HepG2 (cell line): ENCODE measurements around the gene MKX. TPM values are rescaled to one million over a fixed set of nuclear protein-coding genes. Genes with fewer than 3 reads are reported as not detected.

Experiments used
- ATAC-seq: fragments of 200-7000 bp; cut with Tn5 transposase; 3 replicates; pipeline ENCODE4 v1.9.1; 2020; ENCODE audit warnings: mild to moderate bottlenecking, moderate library complexity
- BruUV-seq: library from RNA; stranded (reverse); fragments of 400-500 nt; replicated peaks from 2 replicates; lab custom pipeline; 2021; lab: Mats Ljungman, UMichigan
- CTCF ChIA-PET: fragments of 300-600 bp; formaldehyde crosslinking; extraction: SDS; loops from one replicate; lab custom pipeline; 2021; ENCODE audit warnings: low total read pairs, inconsistent platforms, low intra/inter-chr PET ratio; lab: Yijun Ruan, JAX
- POLR2A ChIA-PET: fragments of 350-600 bp; sonication (Branson Sonifier 250); formaldehyde crosslinking; loops from one replicate; lab custom pipeline; 2020; ENCODE audit warnings: antibody characterized with exemption, inconsistent platforms; lab: Yijun Ruan, JAX
- DNase-seq: peaks from one replicate; pipeline ENCODE4 v3.0.0-alpha.2; 2015; ENCODE audit warnings: low spot score
- FAIRE-seq: peaks from 3 replicates; lab custom pipeline; 2011; peaks lifted over from hg19 to GRCh38; lab: Jason Lieb, UNC
- H2AFZ ChIP-seq: one replicate; pipeline ENCODE4 v1.6.1; 2011; ENCODE audit warnings: low read length, inconsistent platforms
- H3K27ac ChIP-seq: fragments of 300-600 bp; 3 replicates; pipeline ENCODE4 v1.8.0; 2011; ENCODE audit warnings: mixed run types, mild to moderate bottlenecking, mixed read lengths, low read length, inconsistent platforms; ENCODE audit not compliant: insufficient read depth; ENCODE audit errors: extremely low read length
- H3K27me3 ChIP-seq, 2 experiments: fragments of 200-600 bp in 1 of 2; 2 replicates in 1 of 2; 3 replicates in 1 of 2; pipeline versions ENCODE4 v1.6.0 to v1.8.0; 2011; ENCODE audit warnings: low read length in 2 of 2, mild to moderate bottlenecking in 2 of 2, moderate library complexity in 2 of 2, inconsistent platforms in 1 of 2; ENCODE audit not compliant: insufficient read depth in 2 of 2, control insufficient read depth in 1 of 2
- H3K36me3 ChIP-seq, 2 experiments: fragments of 200-600 bp in 1 of 2; replicated peaks in 1 of 2; 2 replicates in 1 of 2; 3 replicates in 1 of 2; pipeline versions ENCODE4 v1.5.1 to v1.8.0; 2011; ENCODE audit warnings: low read length in 2 of 2, inconsistent platforms in 1 of 2; ENCODE audit not compliant: insufficient read depth in 2 of 2, control insufficient read depth in 1 of 2
- H3K4me1 ChIP-seq: 2 replicates; pipeline ENCODE4 v1.5.1; 2012; ENCODE audit warnings: low read length, inconsistent platforms; ENCODE audit not compliant: insufficient read depth
- H3K4me2 ChIP-seq: 2 replicates; pipeline ENCODE4 v1.6.0; 2011; ENCODE audit warnings: low read depth, low read length, inconsistent platforms
- H3K4me3 ChIP-seq, 3 experiments: fragments of 200-600 bp in 1 of 3; sonication (generic), shearing (Covaris generic) in 1 of 3; replicated peaks in 1 of 3; 2 replicates each; pipeline ENCODE4 v1.5.1; 2011 to 2016; ENCODE audit warnings: low read length in 3 of 3, inconsistent platforms in 2 of 3, low read depth in 2 of 3, mild to moderate bottlenecking in 2 of 3, control low read depth in 1 of 3, mixed read lengths in 1 of 3; ENCODE audit not compliant: insufficient read depth in 1 of 3
- H3K79me2 ChIP-seq: one replicate; pipeline ENCODE4 v1.6.1; 2011; ENCODE audit warnings: low read length, inconsistent platforms; ENCODE audit not compliant: insufficient read depth
- H3K9ac ChIP-seq: 2 replicates; pipeline ENCODE4 v1.6.0; 2011; ENCODE audit warnings: mild to moderate bottlenecking, low read depth, low read length, inconsistent platforms; ENCODE audit not compliant: insufficient read depth
- H3K9me3 ChIP-seq: 2 replicates; pipeline ENCODE4 v1.5.1; 2012; ENCODE audit warnings: mild to moderate bottlenecking, low read length
- H4K20me1 ChIP-seq: 2 replicates; pipeline ENCODE4 v1.6.0; 2011; ENCODE audit warnings: inconsistent platforms, mild to moderate bottlenecking, low read length, moderate library complexity; ENCODE audit not compliant: insufficient read depth
- NFIC ChIP-seq: IDR thresholded peaks from 2 replicates; pipeline ENCODE4 v1.6.1; 2012; ENCODE audit warnings: mild to moderate bottlenecking, low read length, inconsistent platforms
- WGBS: methylation state at CpG from one replicate; pipeline ENCODE4 v1.1.6; 2017; ENCODE audit warnings: low lambda C conversion rate; 5-methylcytosine and 5-hydroxymethylcytosine counted together
- in situ Hi-C: cut with HindIII; loops from 2 replicates; pipeline ENCODE4 v1.10.0; 2017; ENCODE audit warnings: low pct_unique_long_range_greater_than_20kb; ENCODE audit not compliant: extremely low pct_ligation_motif_present
- intact Hi-C: fragments of 100-400 bp; cut with micrococcal nuclease; formaldehyde crosslinking; loops from one replicate; pipeline ENCODE4 v1.10.0; 2022; ENCODE audit not compliant: unreplicated experiment
- polyA plus RNA-seq, 8 experiments: library from polyadenylated mRNA; depleted of rRNA in 3 of 8; stranded (reverse) in 7 of 8; unstranded in 1 of 8; fragments of >200 nt; fragmentation: Illumina TruSeq in 4 of 8; extraction: Trizol in 4 of 8; gene quantifications; 2 replicates each; pipeline versions ENCODE4 v1.2.1 to v1.2.3, GENCODE V29; 2011 to 2016; ENCODE audit warnings: low read depth in 4 of 8, missing spikeins in 1 of 8, mixed read lengths in 1 of 8; ENCODE audit not compliant: insufficient read depth in 1 of 8
- total RNA-seq, 5 experiments: library from RNA; depleted of rRNA; stranded (reverse); fragments of >200 nt; fragmentation: Illumina TruSeq; extraction: Trizol; gene quantifications; 2 replicates each; pipeline ENCODE4 v1.2.3, GENCODE V29; 2016; ENCODE audit warnings: low read depth in 1 of 5
- TF ChIP-seq, protein P1 (sequence below): sonication (generic); formaldehyde crosslinking; IDR thresholded peaks from 2 replicates; pipeline ENCODE4 v1.4.0; 2020; ENCODE audit warnings: missing genetic modification reagents, mild to moderate bottlenecking, borderline replicate concordance
- TF ChIP-seq, protein P2 (sequence below): sonication (generic); formaldehyde crosslinking; IDR thresholded peaks from 2 replicates; pipeline ENCODE4 v1.5.0; 2020; ENCODE audit warnings: mild to moderate bottlenecking, missing genetic modification reagents, borderline replicate concordance

Gene MKX
- total and polyA plus RNA-seq, 2 of the 13 experiments (the other 11 are each of a cell fraction or from before 2014, with no cell fraction given), result not detected

DNA sequence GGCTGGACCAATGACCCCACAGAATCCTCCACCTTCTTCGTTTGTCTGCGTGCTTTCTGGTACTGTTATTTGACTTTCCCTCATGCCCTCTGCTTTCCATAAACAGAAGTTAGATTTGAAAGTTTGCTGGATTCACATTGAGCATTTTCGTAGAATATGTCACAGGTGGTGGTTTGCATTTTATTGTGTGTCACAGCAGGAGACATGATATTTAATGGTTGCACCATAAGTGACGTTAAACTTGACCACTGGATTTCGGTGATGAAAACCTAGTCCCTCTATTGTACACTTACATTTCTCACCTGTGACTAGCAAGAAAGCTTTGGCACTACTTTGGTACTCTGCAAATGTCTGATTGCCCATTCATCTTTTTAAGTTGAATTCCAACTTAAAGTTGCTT lies 15.2 kb upstream of the MKX start (continued):
- no peak for TF ChIP-seq NFIC

DNA sequence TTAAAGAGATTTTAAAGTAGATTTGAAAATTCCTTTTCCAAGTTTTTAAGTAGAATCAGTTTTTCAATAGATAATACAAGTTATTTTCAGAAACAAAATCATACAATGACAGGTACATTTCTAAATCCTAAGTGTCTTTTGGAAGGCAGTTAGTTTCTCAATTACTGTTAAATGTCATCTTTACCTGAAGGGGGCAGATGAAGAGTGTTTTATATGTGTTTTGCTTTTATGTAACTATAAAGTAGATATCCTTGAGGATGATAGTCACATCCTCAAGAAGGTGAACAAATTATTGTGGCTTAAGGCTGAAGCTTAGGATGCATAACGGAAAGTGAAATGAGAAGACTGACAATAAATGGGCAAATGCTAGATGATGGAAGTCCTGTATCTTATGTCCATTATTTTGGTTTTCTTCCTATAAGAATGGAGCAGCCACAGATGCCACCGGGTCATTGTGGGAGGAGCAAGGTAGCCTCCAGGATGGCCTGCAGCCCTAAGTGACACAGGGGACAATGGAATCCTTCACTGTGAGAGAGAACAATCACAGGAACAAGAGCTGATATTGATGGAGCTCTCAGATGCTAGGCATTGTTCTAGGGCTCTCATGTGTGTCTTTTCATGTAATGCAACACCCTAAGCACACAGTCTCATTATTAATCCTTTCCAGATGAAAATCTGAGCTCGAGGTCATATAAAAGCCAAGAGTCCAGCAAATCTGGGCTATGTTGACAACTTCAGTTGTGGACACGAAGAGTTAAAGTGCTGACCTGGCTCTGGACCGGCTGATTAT lies 14.1 kb upstream of the MKX start:
- no peak overlapping the region for H3K9ac ChIP-seq
- H3K27ac ChIP-seq, result no peak overlapping the region
- H4K20me1 ChIP-seq, result no peaks in the 10 kb centered on the region
- BruUV-seq, result no TSS peak
- no peak overlapping the region for H3K4me2 ChIP-seq
- H3K4me3 ChIP-seq, result no peak overlapping the region
- H3K79me2 ChIP-seq, result no peaks in the 10 kb centered on the region
- H3K9me3 ChIP-seq, result no peaks in the 10 kb centered on the region
- CTCF ChIA-PET, result interaction anchor here (1.2 kb wide), 1 partner anchor 420 kb away, joined by 3 read pairs; no protein-coding TSS in a partner anchor
- POLR2A ChIA-PET, result no interaction called here
- intact Hi-C loops (no loop called here), in situ Hi-C loops (no loop called here)
- TF ChIP-seq, protein P1, sequence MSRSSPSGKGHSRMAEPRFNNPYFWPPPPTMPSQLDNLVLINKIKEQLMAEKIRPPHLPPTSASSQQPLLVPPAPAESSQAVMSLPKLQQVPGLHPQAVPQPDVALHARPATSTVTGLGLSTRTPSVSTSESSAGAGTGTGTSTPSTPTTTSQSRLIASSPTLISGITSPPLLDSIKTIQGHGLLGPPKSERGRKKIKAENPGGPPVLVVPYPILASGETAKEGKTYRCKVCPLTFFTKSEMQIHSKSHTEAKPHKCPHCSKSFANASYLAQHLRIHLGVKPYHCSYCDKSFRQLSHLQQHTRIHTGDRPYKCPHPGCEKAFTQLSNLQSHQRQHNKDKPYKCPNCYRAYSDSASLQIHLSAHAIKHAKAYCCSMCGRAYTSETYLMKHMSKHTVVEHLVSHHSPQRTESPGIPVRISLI (CRISPR knock-in tag), result no peak
- TF ChIP-seq, protein P2, sequence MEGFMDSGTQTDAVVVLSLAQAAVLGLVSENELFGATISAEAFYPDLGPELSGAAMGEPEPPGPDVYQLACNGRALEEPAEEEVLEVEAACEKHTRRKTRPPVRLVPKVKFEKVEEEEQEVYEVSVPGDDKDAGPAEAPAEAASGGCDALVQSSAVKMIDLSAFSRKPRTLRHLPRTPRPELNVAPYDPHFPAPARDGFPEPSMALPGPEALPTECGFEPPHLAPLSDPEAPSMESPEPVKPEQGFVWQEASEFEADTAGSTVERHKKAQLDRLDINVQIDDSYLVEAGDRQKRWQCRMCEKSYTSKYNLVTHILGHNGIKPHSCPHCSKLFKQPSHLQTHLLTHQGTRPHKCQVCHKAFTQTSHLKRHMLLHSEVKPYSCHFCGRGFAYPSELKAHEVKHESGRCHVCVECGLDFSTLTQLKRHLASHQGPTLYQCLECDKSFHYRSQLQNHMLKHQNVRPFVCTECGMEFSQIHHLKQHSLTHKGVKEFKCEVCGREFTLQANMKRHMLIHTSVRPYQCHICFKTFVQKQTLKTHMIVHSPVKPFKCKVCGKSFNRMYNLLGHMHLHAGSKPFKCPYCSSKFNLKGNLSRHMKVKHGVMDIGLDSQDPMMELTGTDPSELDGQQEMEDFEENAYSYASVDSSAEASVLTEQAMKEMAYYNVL (CRISPR knock-in tag), result no peak
- 21% methylated on average over 5 of the region's 5 CpGs for WGBS
- no peak for FAIRE-seq
- H3K27me3 ChIP-seq, result peaks cover 1 to 14% of the 10 kb centered on the region in 2 experiments; a peak in 3 of 5 replicates
- H3K36me3 ChIP-seq, result no peaks in the 10 kb centered on the region
- no peak for DNase-seq
- H2AFZ ChIP-seq, result no peak overlapping the region
- ATAC-seq, result no peak
- H3K4me1 ChIP-seq, result no peaks in the 10 kb centered on the region
